Suprapubic skin (tissue), 3 donors: ENCODE data around the gene DAAM2.

ENCODE experiments used
- CTCF ChIP-seq, 2 donors: fragments of 200-600 bp in 1 of 2; fragments of 450-650 bp in 1 of 2; sonication (generic) in 1 of 2; IDR thresholded peaks; one replicate each; pipeline ENCODE4 v1.5.1; 2016 to 2019; ENCODE audit warnings: antibody characterized with exemption in 2 of 2, mild to moderate bottlenecking in 1 of 2, moderate library complexity in 1 of 2
- POLR2A ChIP-seq, 2 donors: fragments of 450-650 bp; IDR thresholded peaks; one replicate each; pipeline ENCODE4 v1.6.1; 2017; ENCODE audit warnings: antibody characterized with exemption in 2 of 2, mild to moderate bottlenecking in 2 of 2, moderate library complexity in 2 of 2

- TF ChIP-seq CTCF (IDR thresholded peaks at IDR 0.05) (no peak), POLR2A (IDR thresholded peaks at IDR 0.05) (no peak)
Measured at GRCh38 chr6:39876826-39877225, 84.7 kb downstream of the DAAM2 start.
